T-helper 9 cell (primary cell): ENCODE measurements around the gene CATSPERZ.

ENCODE experiments used
- DNase-seq: peaks from one replicate; pipeline ENCODE4 v3.0.0-alpha.2; 2020

CATSPERZ gene

GRCh38 chr11:64264371-64264852, 35.7 kb upstream of the CATSPERZ start:
- DNase-seq, result no peak

GRCh38 chr11:64265176-64266160, 34.7 kb upstream of the CATSPERZ start:
- DNase-seq, result no peak

- DNase-seq, result no peak
These were observed 33.8 kb upstream of the CATSPERZ start for GRCh38 chr11:64266339-64266738.

- no peak for DNase-seq
These were observed 32.8 kb upstream of the CATSPERZ start for GRCh38 chr11:64267207-64267945.

- DNase-seq, result no peak
These were observed 31.9 kb upstream of the CATSPERZ start for GRCh38 chr11:64268025-64268892.

- DNase-seq, result peak; percentile 29
These were observed 31.1 kb upstream of the CATSPERZ start for GRCh38 chr11:64268893-64269539.

GRCh38 chr11:64269540-64270220, 30.5 kb upstream of the CATSPERZ start:
- peak; percentile 96 for DNase-seq

GRCh38 chr11:64275031-64275800, 24.9 kb upstream of the CATSPERZ start:
- no peak for DNase-seq

- DNase-seq, result no peak
These were observed 24.3 kb upstream of the CATSPERZ start for GRCh38 chr11:64275841-64276240.

- no peak for DNase-seq
These were observed 23.3 kb upstream of the CATSPERZ start for GRCh38 chr11:64276653-64277431.

- no peak for DNase-seq
These were observed 21.5 kb upstream of the CATSPERZ start for GRCh38 chr11:64278576-64279190.

GRCh38 chr11:64281957-64282770, 18.0 kb upstream of the CATSPERZ start:
- DNase-seq, result no peak

- DNase-seq, result no peak
These were observed 17.1 kb upstream of the CATSPERZ start for GRCh38 chr11:64283092-64283491.

- peak; percentile 92 for DNase-seq
These were observed 15.9 kb upstream of the CATSPERZ start, which contains the start of gene BAD for GRCh38 chr11:64284048-64284961. Gene BAD, minus strand, starts transcription at chr11:64284665. Its CDS starts 297 bp downstream, at chr11:64284368.

- peak; percentile 90 for DNase-seq
These were observed 14.9 kb upstream of the CATSPERZ start, which contains the start of gene GPR137 for GRCh38 chr11:64284962-64285884. Gene GPR137, plus strand, starts transcription at chr11:64285848. Its CDS starts 677 bp downstream, at chr11:64286525.
